CD4-positive, alpha-beta T cell (primary cell): ENCODE data around the gene BIK. TPM values are rescaled to one million over a fixed set of nuclear protein-coding genes. Genes with fewer than 3 reads are reported as not detected.
"Not testable (repeated sequence)": the region's sequence is repeated elsewhere in the genome, so short reads cannot be mapped to it uniquely, and the experiment has no call there.

Experiments
- ATAC-seq: fragments of 200-7000 bp; cut with Tn5 transposase; one replicate; pipeline ENCODE4 v1.10.0; 2022; ENCODE audit warnings: mild to moderate bottlenecking; ENCODE audit not compliant: poor library complexity
- CTCF ChIA-PET: fragments of 350-600 bp; sonication (Branson Sonifier 250); formaldehyde crosslinking; loops from one replicate; lab custom pipeline; 2021; ENCODE audit warnings: antibody characterized with exemption, inconsistent platforms; lab: Charles Lee
- POLR2A ChIA-PET: fragments of 350-600 bp; sonication (Branson Sonifier 250); formaldehyde crosslinking; loops from one replicate; lab custom pipeline; 2021; ENCODE audit warnings: antibody characterized with exemption, inconsistent platforms; lab: Charles Lee
- DNase-seq, 14 experiments: peaks; one replicate each; pipeline ENCODE4 v3.0.0-alpha.2; 2013 to 2020; ENCODE audit warnings: mixed read lengths in 2 of 14
- H3K27ac ChIP-seq, 2 donors: one replicate each; pipeline versions ENCODE4 v1.5.1 to v1.7.0; 2013; ENCODE audit warnings: low read length in 2 of 2, low read depth in 1 of 2, mild to moderate bottlenecking in 1 of 2
- H3K27me3 ChIP-seq, 2 experiments: 1 replicate in 1 of 2; 2 replicates in 1 of 2; pipeline versions ENCODE4 v1.6.1 to v1.7.0; 2013; ENCODE audit warnings: low read length in 2 of 2, control low read depth in 1 of 2, mild to moderate bottlenecking in 1 of 2, moderate library complexity in 1 of 2; ENCODE audit not compliant: insufficient read depth in 2 of 2, control insufficient read depth in 1 of 2
- H3K36me3 ChIP-seq: one replicate; pipeline ENCODE4 v1.6.1; 2013; ENCODE audit warnings: low read length, control low read depth; ENCODE audit not compliant: insufficient read depth
- H3K4me1 ChIP-seq: one replicate; pipeline ENCODE4 v1.6.1; 2013; ENCODE audit warnings: low read length, control low read depth; ENCODE audit not compliant: insufficient read depth
- H3K4me3 ChIP-seq: one replicate; pipeline ENCODE4 v1.5.1; 2013; ENCODE audit warnings: mild to moderate bottlenecking, low read length, moderate library complexity
- H3K9me3 ChIP-seq, 2 experiments: 1 replicate in 1 of 2; 2 replicates in 1 of 2; pipeline versions ENCODE4 v1.6.1 to v1.7.0; 2013; ENCODE audit warnings: low read length in 2 of 2, mild to moderate bottlenecking in 2 of 2, control low read depth in 1 of 2, moderate library complexity in 1 of 2; ENCODE audit not compliant: control insufficient read depth in 1 of 2, insufficient read depth in 1 of 2
- H3K27ac Mint-ChIP-seq: one replicate; pipeline ENCODE4 v1.8.0; 2020; ENCODE audit warnings: mixed read lengths
- H3K27me3 Mint-ChIP-seq: one replicate; pipeline ENCODE4 v1.8.0; 2021; ENCODE audit warnings: mixed read lengths
- H3K36me3 Mint-ChIP-seq: one replicate; pipeline ENCODE4 v1.8.0; 2021; ENCODE audit warnings: low read depth, mixed read lengths
- H3K4me1 Mint-ChIP-seq: one replicate; pipeline ENCODE4 v1.8.0; 2021; ENCODE audit warnings: low read depth, mixed read lengths
- H3K4me3 Mint-ChIP-seq: one replicate; pipeline ENCODE4 v1.8.0; 2020; ENCODE audit warnings: mild to moderate bottlenecking, mixed read lengths
- H3K9me3 Mint-ChIP-seq: one replicate; pipeline ENCODE4 v1.8.0; 2020; ENCODE audit warnings: mixed read lengths
- intact Hi-C, 2 experiments: fragments of 100-400 bp; cut with DNase I in 1 of 2; cut with micrococcal nuclease in 1 of 2; formaldehyde crosslinking; loops; one replicate each; pipeline versions ENCODE4 v1.15.1 to v1.9.0; 2023 to 2025; cut with DNase I, micrococcal nuclease
- total RNA-seq, 174 experiments: library from RNA in 2 of 174; stranded (reverse) in 2 of 174; gene quantifications; one replicate each; pipeline ENCODE4 v1.2.3 and lab custom pipeline; 2021 to 2026
- TF ChIP-seq, protein P1 (sequence below): fragments of 200-600 bp; IDR thresholded peaks from one replicate; pipeline ENCODE4 v1.8.0; 2022; ENCODE audit warnings: antibody characterized with exemption, mild to moderate bottlenecking

BIK gene
- total RNA-seq, 2 experiments from 2014 or later, result 1.6 to 2.1 TPM

DNA sequence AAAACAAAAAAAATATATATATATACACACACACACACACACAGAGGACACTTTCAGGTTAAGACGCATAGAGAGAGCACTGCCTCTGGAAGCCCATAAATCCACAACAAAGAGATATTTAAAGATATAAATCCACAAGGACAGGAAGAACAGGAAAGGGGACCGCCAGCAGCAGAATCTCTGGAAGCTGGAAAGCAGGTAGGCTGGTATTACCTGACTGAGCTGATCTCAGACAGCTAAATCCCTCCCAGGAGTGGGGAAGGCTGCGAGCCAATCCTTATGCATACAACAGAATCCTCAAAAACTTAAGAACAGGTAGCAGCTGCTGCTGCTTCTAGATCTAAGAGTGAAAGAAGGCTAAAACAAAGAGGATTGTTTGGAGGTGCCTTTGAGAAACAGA, 34.4 kb downstream of the BIK start:
- ATAC-seq (no peak), DNase-seq (no peak)
- CTCF ChIA-PET, result no interaction called here
- Histone ChIP-seq H3K27me3 (no peaks in the 10 kb centered on the region), H3K4me1 (peaks cover 30% of the 10 kb centered on the region), H3K36me3 (peaks cover 10% of the 10 kb centered on the region), H3K4me3 (no peak overlapping the region), H3K9me3 (peaks cover 0 to 4% of the 10 kb centered on the region in 2 experiments), H3K27ac (no peak overlapping the region)
- POLR2A ChIA-PET, result interaction anchor here (4.7 kb wide), 1 partner anchor 43 kb away, joined by 28 read pairs; the partner anchor contains the start of gene TTLL12
- TF ChIP-seq, protein P1, sequence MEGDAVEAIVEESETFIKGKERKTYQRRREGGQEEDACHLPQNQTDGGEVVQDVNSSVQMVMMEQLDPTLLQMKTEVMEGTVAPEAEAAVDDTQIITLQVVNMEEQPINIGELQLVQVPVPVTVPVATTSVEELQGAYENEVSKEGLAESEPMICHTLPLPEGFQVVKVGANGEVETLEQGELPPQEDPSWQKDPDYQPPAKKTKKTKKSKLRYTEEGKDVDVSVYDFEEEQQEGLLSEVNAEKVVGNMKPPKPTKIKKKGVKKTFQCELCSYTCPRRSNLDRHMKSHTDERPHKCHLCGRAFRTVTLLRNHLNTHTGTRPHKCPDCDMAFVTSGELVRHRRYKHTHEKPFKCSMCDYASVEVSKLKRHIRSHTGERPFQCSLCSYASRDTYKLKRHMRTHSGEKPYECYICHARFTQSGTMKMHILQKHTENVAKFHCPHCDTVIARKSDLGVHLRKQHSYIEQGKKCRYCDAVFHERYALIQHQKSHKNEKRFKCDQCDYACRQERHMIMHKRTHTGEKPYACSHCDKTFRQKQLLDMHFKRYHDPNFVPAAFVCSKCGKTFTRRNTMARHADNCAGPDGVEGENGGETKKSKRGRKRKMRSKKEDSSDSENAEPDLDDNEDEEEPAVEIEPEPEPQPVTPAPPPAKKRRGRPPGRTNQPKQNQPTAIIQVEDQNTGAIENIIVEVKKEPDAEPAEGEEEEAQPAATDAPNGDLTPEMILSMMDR, result no peak
- H3K27ac Mint-ChIP-seq, result peak overlapping the region; percentile 30
- no peaks in the 10 kb centered on the region for H3K9me3 Mint-ChIP-seq
- intact Hi-C loops, result loop anchor here in 1 of 2 experiments (10.0 kb wide), 1 partner anchor 130 kb away; the partner anchor contains the start of gene PACSIN2
- H3K4me1 Mint-ChIP-seq, result peaks cover 30% of the 10 kb centered on the region
- H3K4me3 Mint-ChIP-seq, result no peak overlapping the region
- no peaks in the 10 kb centered on the region for H3K27me3 Mint-ChIP-seq
- H3K36me3 Mint-ChIP-seq, result peaks cover 13% of the 10 kb centered on the region

DNA sequence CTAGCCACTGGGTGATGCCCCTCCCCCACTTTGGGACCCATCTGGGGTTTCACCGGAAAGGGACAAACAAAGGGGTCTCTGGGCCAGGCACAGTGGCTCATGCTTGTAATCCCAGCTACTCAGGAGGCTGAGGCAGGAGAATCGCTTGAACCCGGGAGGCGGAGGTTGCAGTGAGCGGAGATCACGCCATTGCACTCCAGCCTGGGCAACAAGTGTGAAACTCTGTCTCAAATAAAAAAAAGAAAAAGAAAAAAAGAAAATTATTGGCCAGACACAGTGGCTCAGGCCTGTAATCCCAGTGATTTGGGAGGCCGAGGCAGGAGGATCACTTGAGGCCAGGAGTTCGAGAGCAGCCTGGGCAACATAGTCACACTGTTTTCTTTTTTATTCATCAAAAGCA, 34.8 kb downstream of the BIK start:
- H3K27ac ChIP-seq, H3K4me3 ChIP-seq, H3K9me3 Mint-ChIP-seq, H3K4me3 Mint-ChIP-seq, ATAC-seq, H3K27me3 Mint-ChIP-seq, CTCF ChIA-PET, DNase-seq, H3K36me3 ChIP-seq, H3K27ac Mint-ChIP-seq, H3K36me3 Mint-ChIP-seq, H3K27me3 ChIP-seq, H3K9me3 ChIP-seq: not testable (repeated sequence)
- POLR2A ChIA-PET, result interaction anchor here (4.7 kb wide), 1 partner anchor 42 kb away, joined by 28 read pairs; the partner anchor contains the start of gene TTLL12
- intact Hi-C loops, result loop anchor here in 1 of 2 experiments (10.0 kb wide), 1 partner anchor 131 kb away; the partner anchor contains the start of gene PACSIN2
- H3K4me1 ChIP-seq, result peaks cover 30% of the 10 kb centered on the region
- H3K4me1 Mint-ChIP-seq, result peaks cover 30% of the 10 kb centered on the region

DNA sequence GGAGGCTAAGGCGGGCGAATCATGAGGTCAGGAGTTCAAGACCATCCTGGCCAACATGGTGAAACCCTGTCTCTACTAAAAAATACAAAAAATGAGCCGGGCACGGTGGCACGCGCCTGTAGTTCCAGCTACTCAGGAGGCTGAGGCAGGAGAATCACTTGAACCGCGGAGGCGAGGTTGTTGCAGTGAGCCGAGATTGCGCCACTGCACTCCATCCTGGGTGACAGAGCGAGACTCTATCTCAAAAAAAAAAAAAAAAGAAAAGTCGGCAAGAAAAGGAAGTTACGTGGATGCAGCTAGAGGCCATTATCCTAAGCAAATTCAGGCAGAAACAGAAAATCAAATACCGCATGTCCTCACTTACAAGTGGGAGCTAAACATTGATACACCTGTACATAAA, 35.8 kb downstream of the BIK start:
- H3K36me3 Mint-ChIP-seq, ATAC-seq, H3K27me3 ChIP-seq, CTCF ChIA-PET, H3K27ac ChIP-seq, H3K9me3 Mint-ChIP-seq, H3K36me3 ChIP-seq, H3K27me3 Mint-ChIP-seq, H3K4me3 ChIP-seq, H3K9me3 ChIP-seq: not testable (repeated sequence)
- Mint-ChIP-seq H3K4me1 (peaks cover 35% of the 10 kb centered on the region), H3K27ac (peak overlapping the region; percentile 75), H3K4me3 (peak overlapping the region; percentile 20)
- DNase-seq, result peak in 2 of 14 experiments; percentile 33 to 45
- POLR2A ChIA-PET, result interaction anchor here (0.6 to 4.7 kb wide), 2 partner anchors 12 to 41 kb away, joined by 3 to 28 read pairs; partner anchors contain the start of gene TTLL12
- peaks cover 38% of the 10 kb centered on the region for H3K4me1 ChIP-seq
- intact Hi-C loops, result loop anchor here in 1 of 2 experiments (10.0 kb wide), 1 partner anchor 132 kb away; the partner anchor contains the start of gene PACSIN2

DNA sequence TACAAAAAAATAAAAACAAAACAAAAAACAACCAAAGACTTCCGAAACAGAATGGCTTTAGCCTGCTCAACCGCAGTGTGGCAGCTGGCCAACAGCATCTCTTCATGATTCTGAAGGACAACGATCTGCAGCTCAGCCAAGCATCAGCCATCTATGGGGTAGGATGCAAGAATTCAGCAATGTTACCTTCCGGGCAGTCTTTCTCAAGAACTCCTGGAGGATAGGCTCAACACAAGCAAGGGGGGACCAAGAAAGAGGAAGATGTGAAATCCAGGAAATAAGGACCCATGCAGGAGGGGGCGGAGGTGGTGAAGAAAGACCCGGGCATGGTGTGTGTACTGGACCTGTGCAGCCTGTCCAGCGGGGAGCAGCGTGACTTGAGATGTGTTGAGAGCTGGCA, 37.3 kb downstream of the BIK start:
- Histone ChIP-seq H3K27me3 (no peaks in the 10 kb centered on the region), H3K27ac (no peak overlapping the region), H3K4me1 (peaks cover 31% of the 10 kb centered on the region), H3K9me3 (peaks cover 0 to 4% of the 10 kb centered on the region in 2 experiments), H3K36me3 (no peaks in the 10 kb centered on the region), H3K4me3 (no peak overlapping the region)
- ATAC-seq, result no peak
- H3K27ac Mint-ChIP-seq, result peak overlapping the region; percentile 75
- intact Hi-C loops, result loop anchor here in 1 of 2 experiments (10.0 kb wide), 1 partner anchor 133 kb away; the partner anchor contains the start of gene PACSIN2
- peak in 1 of 14 experiments; percentile 30 for DNase-seq
- peak overlapping the region; percentile 79 for H3K4me3 Mint-ChIP-seq
- H3K27me3 Mint-ChIP-seq, result no peaks in the 10 kb centered on the region
- no peaks in the 10 kb centered on the region for H3K9me3 Mint-ChIP-seq
- TF ChIP-seq, protein P1, result no peak
- ChIA-PET CTCF (no interaction called here), POLR2A (no interaction called here)
- peaks cover 35% of the 10 kb centered on the region for H3K4me1 Mint-ChIP-seq
- peaks cover 4% of the 10 kb centered on the region for H3K36me3 Mint-ChIP-seq
